Ovary (tissue), 3 donors: Measurements from ENCODE around the gene HSDL2.

Source experiments
- CTCF ChIP-seq, 3 donors: fragments of 450-650 bp in 2 of 3; fragments of 200-600 bp in 1 of 3; IDR thresholded peaks; one replicate each; pipeline versions ENCODE4 v1.5.1 to v1.8.0; 2016 to 2022; ENCODE audit warnings: antibody characterized with exemption in 3 of 3, mild to moderate bottlenecking in 1 of 3
- POLR2A ChIP-seq: fragments of 450-650 bp; IDR thresholded peaks from one replicate; pipeline ENCODE4 v1.6.1; 2017; ENCODE audit warnings: antibody characterized with exemption, mild to moderate bottlenecking, moderate library complexity
- donor health status: DM: no; HTN: no; CAD: no.

- TF ChIP-seq CTCF (IDR thresholded peaks at IDR 0.05) (no peak), POLR2A (no peak)
These were observed 47.3 kb upstream of the HSDL2 start for GRCh38 chr9:112332674-112332976.
